Measurements from ENCODE around the gene RASSF5.

RASSF5 gene

GRCh38 chr1:206588492-206588891, 81.2 kb downstream of the RASSF5 start:
- H3K4me1 ChIP-seq (ENCODE audit: insufficient read depth, poor library complexity, severe bottlenecking), result peaks cover 48% of the 10 kb centered on the region
- H3K27me3 ChIP-seq (ENCODE audit: insufficient read depth, poor library complexity, severe bottlenecking), result no peaks in the 10 kb centered on the region
- H3K36me3 ChIP-seq (ENCODE audit: low read depth), result peaks cover 31% of the 10 kb centered on the region
- no peak overlapping the region for H3K4me3 ChIP-seq (ENCODE audit: severe bottlenecking)
- peak overlapping the region; percentile 56 for H3K27ac ChIP-seq (ENCODE audit: poor library complexity, severe bottlenecking)
- ATAC-seq (ENCODE audit: low read depth) (no peak), DNase-seq (ENCODE audit: low spot score) (no peak)
- H3K9me3 ChIP-seq (ENCODE audit: severe bottlenecking), result no peaks in the 10 kb centered on the region
- no peak for TF ChIP-seq CTCF (IDR thresholded peaks at IDR 0.05; ENCODE audit: poor library complexity, severe bottlenecking)

GRCh38 chr1:206589206-206589605, 81.9 kb downstream of the RASSF5 start:
- H3K27ac ChIP-seq (ENCODE audit: poor library complexity, severe bottlenecking), result peak overlapping the region; percentile 56
- ATAC-seq (ENCODE audit: low read depth), result peak; percentile 71
- H3K9me3 ChIP-seq (ENCODE audit: severe bottlenecking), result no peaks in the 10 kb centered on the region
- H3K4me3 ChIP-seq (ENCODE audit: severe bottlenecking), result no peak overlapping the region
- H3K4me1 ChIP-seq (ENCODE audit: insufficient read depth, poor library complexity, severe bottlenecking), result peaks cover 48% of the 10 kb centered on the region
- no peak for TF ChIP-seq CTCF (IDR thresholded peaks at IDR 0.05; ENCODE audit: poor library complexity, severe bottlenecking)
- H3K36me3 ChIP-seq (ENCODE audit: low read depth), result peaks cover 38% of the 10 kb centered on the region
- no peak for DNase-seq (ENCODE audit: low spot score)
- H3K27me3 ChIP-seq (ENCODE audit: insufficient read depth, poor library complexity, severe bottlenecking), result no peaks in the 10 kb centered on the region

- Histone ChIP-seq H3K4me1 (ENCODE audit: insufficient read depth, poor library complexity, severe bottlenecking) (peaks cover 48% of the 10 kb centered on the region), H3K36me3 (ENCODE audit: low read depth) (peaks cover 48% of the 10 kb centered on the region), H3K27ac (ENCODE audit: poor library complexity, severe bottlenecking) (peak overlapping the region; percentile 56), H3K27me3 (ENCODE audit: insufficient read depth, poor library complexity, severe bottlenecking) (no peaks in the 10 kb centered on the region), H3K4me3 (ENCODE audit: severe bottlenecking) (no peak overlapping the region), H3K9me3 (ENCODE audit: severe bottlenecking) (no peaks in the 10 kb centered on the region)
- TF ChIP-seq CTCF (IDR thresholded peaks at IDR 0.05; ENCODE audit: poor library complexity, severe bottlenecking), result peak; percentile 24
- DNase-seq (ENCODE audit: low spot score) (no peak), ATAC-seq (ENCODE audit: low read depth) (peak; percentile 82)
These were observed 82.9 kb downstream of the RASSF5 start for GRCh38 chr1:206590025-206590758.

DNA sequence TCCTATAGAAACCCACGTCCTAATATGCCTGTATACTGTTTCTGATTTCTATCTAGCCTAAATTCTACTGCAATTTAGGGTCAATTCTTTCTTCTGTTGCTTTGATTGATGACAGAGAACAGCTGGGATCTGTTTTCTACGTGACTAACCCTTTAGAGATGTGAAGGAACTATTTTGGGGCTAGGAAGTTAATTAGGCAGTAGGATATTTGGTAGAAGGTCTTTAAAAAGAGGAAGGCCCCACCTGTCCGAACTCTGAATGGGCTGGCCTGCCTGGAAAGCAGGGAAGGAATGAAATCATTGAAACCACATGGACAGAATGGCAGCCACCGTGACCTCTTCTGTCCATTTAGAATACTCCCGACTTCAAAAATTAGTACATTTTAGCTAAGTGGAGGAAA, 83.9 kb downstream of the RASSF5 start:
- no peak for DNase-seq (ENCODE audit: low spot score)
- peak overlapping the region; percentile 56 for H3K27ac ChIP-seq (ENCODE audit: poor library complexity, severe bottlenecking)
- H3K9me3 ChIP-seq (ENCODE audit: severe bottlenecking), result no peaks in the 10 kb centered on the region
- TF ChIP-seq CTCF (IDR thresholded peaks at IDR 0.05; ENCODE audit: poor library complexity, severe bottlenecking), result no peak
- no peaks in the 10 kb centered on the region for H3K27me3 ChIP-seq (ENCODE audit: insufficient read depth, poor library complexity, severe bottlenecking)
- no peak overlapping the region for H3K4me3 ChIP-seq (ENCODE audit: severe bottlenecking)
- peaks cover 58% of the 10 kb centered on the region for H3K36me3 ChIP-seq (ENCODE audit: low read depth)
- peaks cover 46% of the 10 kb centered on the region for H3K4me1 ChIP-seq (ENCODE audit: insufficient read depth, poor library complexity, severe bottlenecking)
- ATAC-seq (ENCODE audit: low read depth), result no peak

GRCh38 chr1:206591696-206592095, 84.4 kb downstream of the RASSF5 start:
- Histone ChIP-seq H3K27me3 (ENCODE audit: insufficient read depth, poor library complexity, severe bottlenecking) (no peaks in the 10 kb centered on the region), H3K36me3 (ENCODE audit: low read depth) (peaks cover 63% of the 10 kb centered on the region), H3K27ac (ENCODE audit: poor library complexity, severe bottlenecking) (no peak overlapping the region), H3K4me1 (ENCODE audit: insufficient read depth, poor library complexity, severe bottlenecking) (peaks cover 41% of the 10 kb centered on the region), H3K4me3 (ENCODE audit: severe bottlenecking) (no peak overlapping the region), H3K9me3 (ENCODE audit: severe bottlenecking) (no peaks in the 10 kb centered on the region)
- TF ChIP-seq CTCF (IDR thresholded peaks at IDR 0.05; ENCODE audit: poor library complexity, severe bottlenecking), result no peak
- ATAC-seq (ENCODE audit: low read depth), result no peak
- DNase-seq (ENCODE audit: low spot score), result no peak
